ENCODE measurements around the gene VPS39.

The VPS39 gene, protein sequence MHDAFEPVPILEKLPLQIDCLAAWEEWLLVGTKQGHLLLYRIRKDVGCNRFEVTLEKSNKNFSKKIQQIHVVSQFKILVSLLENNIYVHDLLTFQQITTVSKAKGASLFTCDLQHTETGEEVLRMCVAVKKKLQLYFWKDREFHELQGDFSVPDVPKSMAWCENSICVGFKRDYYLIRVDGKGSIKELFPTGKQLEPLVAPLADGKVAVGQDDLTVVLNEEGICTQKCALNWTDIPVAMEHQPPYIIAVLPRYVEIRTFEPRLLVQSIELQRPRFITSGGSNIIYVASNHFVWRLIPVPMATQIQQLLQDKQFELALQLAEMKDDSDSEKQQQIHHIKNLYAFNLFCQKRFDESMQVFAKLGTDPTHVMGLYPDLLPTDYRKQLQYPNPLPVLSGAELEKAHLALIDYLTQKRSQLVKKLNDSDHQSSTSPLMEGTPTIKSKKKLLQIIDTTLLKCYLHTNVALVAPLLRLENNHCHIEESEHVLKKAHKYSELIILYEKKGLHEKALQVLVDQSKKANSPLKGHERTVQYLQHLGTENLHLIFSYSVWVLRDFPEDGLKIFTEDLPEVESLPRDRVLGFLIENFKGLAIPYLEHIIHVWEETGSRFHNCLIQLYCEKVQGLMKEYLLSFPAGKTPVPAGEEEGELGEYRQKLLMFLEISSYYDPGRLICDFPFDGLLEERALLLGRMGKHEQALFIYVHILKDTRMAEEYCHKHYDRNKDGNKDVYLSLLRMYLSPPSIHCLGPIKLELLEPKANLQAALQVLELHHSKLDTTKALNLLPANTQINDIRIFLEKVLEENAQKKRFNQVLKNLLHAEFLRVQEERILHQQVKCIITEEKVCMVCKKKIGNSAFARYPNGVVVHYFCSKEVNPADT

DNA sequence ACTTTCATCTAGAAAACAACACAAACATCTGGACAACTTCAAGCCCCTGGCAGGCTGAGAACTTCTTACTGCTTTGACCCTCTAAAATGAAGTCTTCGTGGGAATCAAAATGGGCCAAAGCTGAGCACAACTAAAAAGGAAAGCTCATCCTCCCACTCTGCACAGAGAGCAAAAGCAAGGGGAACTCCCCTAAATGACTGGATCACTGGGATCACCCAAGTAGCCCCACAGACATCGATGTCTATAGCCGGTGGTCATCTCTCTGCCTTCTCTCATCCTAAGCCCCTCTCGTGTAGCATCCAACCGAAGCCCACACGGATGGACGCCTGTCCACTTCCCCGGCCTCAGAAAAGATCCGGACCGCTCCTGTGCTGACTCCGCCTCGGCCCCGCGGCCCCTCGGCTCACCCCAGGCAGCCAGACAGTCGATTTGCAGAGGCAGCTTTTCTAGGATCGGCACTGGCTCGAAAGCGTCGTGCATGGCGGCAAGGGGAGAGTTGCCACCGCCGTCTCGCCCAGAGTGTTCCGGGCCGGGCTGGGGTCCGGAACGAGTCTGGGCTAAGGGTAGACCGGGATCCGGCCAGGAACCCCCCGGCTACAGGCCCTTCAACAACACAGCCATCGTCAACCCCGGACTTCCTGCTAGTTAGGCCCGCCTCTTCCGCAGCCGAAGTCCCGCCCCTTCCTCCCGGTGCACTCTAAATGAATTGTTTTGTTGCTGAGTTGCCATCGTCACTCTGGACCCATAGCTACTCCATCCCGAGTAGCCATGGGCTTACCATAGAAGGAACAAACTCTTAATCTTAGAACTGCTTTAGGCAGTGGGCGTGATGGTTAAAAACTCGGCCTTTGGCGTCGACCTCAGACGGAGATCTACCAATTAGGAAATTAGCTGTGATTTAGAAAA, at the start of gene VPS39:
TSS of gene VPS39 (minus strand) at position 631 of the 906 bp plus-strand sequence. CDS start at position 480, 151 bp downstream.
- Histone ChIP-seq H3K4me2 (ENCODE audit: low read length) (peak within 1 kb of the TSS; percentile 79), H3K4me3 (ENCODE audit: low read length) (peak within 1 kb of the TSS; percentile 98), H3K36me3 (ENCODE audit: control insufficient read depth, low read length) (peaks cover 32% of the 10 kb centered on the region), H3K27me3 (ENCODE audit: control insufficient read depth, low read length) (no peaks in the 10 kb centered on the region), H3K9me2 (replicated peaks; ENCODE audit: control insufficient read depth, low read length) (no peaks in the 10 kb centered on the region), H3K9me3 (ENCODE audit: control insufficient read depth, insufficient read depth, low read length) (no peaks in the 10 kb centered on the region), H4K20me1 (ENCODE audit: control insufficient read depth, insufficient read depth, low read depth, low read length) (no peaks in the 10 kb centered on the region), H3K79me2 (ENCODE audit: control insufficient read depth, low read length) (peaks cover 42% of the 10 kb centered on the region), H3F3A (ENCODE audit: control insufficient read depth, insufficient read depth) (peaks cover 4% of the 10 kb centered on the region; the same call in 1 of the 2 replicates), H3K4me1 (ENCODE audit: control insufficient read depth, low read length) (peaks cover 19% of the 10 kb centered on the region), H3K27ac (ENCODE audit: low read depth, low read length) (no peak within 1 kb of the TSS)
- no peak for TF ChIP-seq EZH2phosphoT487 (IDR thresholded peaks at IDR 0.05; ENCODE audit: borderline replicate concordance, low read length)
- TF ChIP-seq, protein P1, sequence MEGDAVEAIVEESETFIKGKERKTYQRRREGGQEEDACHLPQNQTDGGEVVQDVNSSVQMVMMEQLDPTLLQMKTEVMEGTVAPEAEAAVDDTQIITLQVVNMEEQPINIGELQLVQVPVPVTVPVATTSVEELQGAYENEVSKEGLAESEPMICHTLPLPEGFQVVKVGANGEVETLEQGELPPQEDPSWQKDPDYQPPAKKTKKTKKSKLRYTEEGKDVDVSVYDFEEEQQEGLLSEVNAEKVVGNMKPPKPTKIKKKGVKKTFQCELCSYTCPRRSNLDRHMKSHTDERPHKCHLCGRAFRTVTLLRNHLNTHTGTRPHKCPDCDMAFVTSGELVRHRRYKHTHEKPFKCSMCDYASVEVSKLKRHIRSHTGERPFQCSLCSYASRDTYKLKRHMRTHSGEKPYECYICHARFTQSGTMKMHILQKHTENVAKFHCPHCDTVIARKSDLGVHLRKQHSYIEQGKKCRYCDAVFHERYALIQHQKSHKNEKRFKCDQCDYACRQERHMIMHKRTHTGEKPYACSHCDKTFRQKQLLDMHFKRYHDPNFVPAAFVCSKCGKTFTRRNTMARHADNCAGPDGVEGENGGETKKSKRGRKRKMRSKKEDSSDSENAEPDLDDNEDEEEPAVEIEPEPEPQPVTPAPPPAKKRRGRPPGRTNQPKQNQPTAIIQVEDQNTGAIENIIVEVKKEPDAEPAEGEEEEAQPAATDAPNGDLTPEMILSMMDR (IDR thresholded peaks at IDR 0.05; ENCODE audit: low read depth, low read length, poor library complexity, severe bottlenecking), result no peak

DNA sequence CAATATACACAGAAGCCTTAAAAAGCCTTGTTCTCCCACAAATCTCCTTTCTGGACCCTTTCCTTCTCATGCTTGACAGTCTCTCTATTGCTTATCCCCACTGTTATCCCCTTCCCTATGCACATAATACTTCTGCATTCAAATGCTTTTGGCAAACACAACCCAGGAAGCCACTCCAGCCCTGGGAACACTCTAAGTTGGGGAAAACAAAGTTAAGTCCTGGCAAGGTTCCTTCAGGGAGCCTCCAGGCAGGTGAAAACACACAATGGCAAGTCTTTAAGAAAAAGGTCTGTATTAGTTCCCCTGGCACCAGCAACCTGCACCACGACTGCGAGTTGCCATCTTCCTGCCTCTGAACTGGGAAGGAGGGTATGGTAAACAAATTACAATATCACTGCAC, 45.2 kb upstream of the VPS39 start:
- Histone ChIP-seq H3K27me3 (ENCODE audit: control insufficient read depth, low read length) (no peaks in the 10 kb centered on the region), H3K4me3 (ENCODE audit: low read length) (no peak overlapping the region), H3K27ac (ENCODE audit: low read depth, low read length) (no peak overlapping the region), H3K9me3 (ENCODE audit: control insufficient read depth, insufficient read depth, low read length) (no peaks in the 10 kb centered on the region), H3K4me1 (ENCODE audit: control insufficient read depth, low read length) (no peaks in the 10 kb centered on the region), H4K20me1 (ENCODE audit: control insufficient read depth, insufficient read depth, low read depth, low read length) (no peaks in the 10 kb centered on the region), H3K9me2 (replicated peaks; ENCODE audit: control insufficient read depth, low read length) (no peaks in the 10 kb centered on the region), H3K4me2 (ENCODE audit: low read length) (no peak overlapping the region), H3K36me3 (ENCODE audit: control insufficient read depth, low read length) (peaks cover 44% of the 10 kb centered on the region), H3F3A (ENCODE audit: control insufficient read depth, insufficient read depth) (no peaks in the 10 kb centered on the region), H3K79me2 (ENCODE audit: control insufficient read depth, low read length) (no peaks in the 10 kb centered on the region)
- TF ChIP-seq, protein P1 (IDR thresholded peaks at IDR 0.05; ENCODE audit: low read depth, low read length, poor library complexity, severe bottlenecking), result no peak
- no peak for TF ChIP-seq EZH2phosphoT487 (IDR thresholded peaks at IDR 0.05; ENCODE audit: borderline replicate concordance, low read length)

DNA sequence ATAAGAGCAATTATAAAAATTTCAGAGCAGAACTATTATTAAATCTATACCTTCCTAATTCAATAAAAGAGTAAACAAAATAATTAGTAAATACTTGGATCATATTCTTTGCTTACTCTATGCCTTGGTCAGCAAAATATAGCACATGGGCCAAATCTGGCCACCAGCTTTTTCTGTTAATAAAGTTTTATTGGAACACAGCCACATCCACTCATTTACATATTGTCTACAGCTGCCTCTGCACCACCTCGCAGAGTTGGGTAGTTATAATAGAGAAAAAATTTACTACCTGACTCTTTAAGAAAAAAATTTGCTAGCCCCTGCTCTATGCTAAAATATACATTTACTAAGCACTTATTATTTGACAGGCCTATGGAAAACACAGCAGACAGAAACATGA, 32.7 kb upstream of the VPS39 start:
- Histone ChIP-seq H3K36me3 (ENCODE audit: control insufficient read depth, low read length) (peaks cover 37% of the 10 kb centered on the region), H3K4me1 (ENCODE audit: control insufficient read depth, low read length) (no peaks in the 10 kb centered on the region), H3K27me3 (ENCODE audit: control insufficient read depth, low read length) (no peaks in the 10 kb centered on the region), H3K27ac (ENCODE audit: low read depth, low read length) (no peak overlapping the region), H3K4me3 (ENCODE audit: low read length) (no peak overlapping the region), H3K79me2 (ENCODE audit: control insufficient read depth, low read length) (no peaks in the 10 kb centered on the region), H3K9me2 (replicated peaks; ENCODE audit: control insufficient read depth, low read length) (no peaks in the 10 kb centered on the region), H3F3A (ENCODE audit: control insufficient read depth, insufficient read depth) (no peaks in the 10 kb centered on the region; the same call in 1 of the 2 replicates), H3K9me3 (ENCODE audit: control insufficient read depth, insufficient read depth, low read length) (no peaks in the 10 kb centered on the region), H4K20me1 (ENCODE audit: control insufficient read depth, insufficient read depth, low read depth, low read length) (no peaks in the 10 kb centered on the region), H3K4me2 (ENCODE audit: low read length) (no peak overlapping the region)
- TF ChIP-seq, protein P1 (IDR thresholded peaks at IDR 0.05; ENCODE audit: low read depth, low read length, poor library complexity, severe bottlenecking), result no peak
- TF ChIP-seq EZH2phosphoT487 (IDR thresholded peaks at IDR 0.05; ENCODE audit: borderline replicate concordance, low read length), result no peak
